ENCODE results near the gene THOC6. TPM values are rescaled to one million over a fixed set of nuclear protein-coding genes. Genes with fewer than 3 reads are reported as not detected.

THOC6 gene
- total and polyA plus RNA-seq, 4 donors: 10.8 to 14.8 (median 11.7) TPM

DNA sequence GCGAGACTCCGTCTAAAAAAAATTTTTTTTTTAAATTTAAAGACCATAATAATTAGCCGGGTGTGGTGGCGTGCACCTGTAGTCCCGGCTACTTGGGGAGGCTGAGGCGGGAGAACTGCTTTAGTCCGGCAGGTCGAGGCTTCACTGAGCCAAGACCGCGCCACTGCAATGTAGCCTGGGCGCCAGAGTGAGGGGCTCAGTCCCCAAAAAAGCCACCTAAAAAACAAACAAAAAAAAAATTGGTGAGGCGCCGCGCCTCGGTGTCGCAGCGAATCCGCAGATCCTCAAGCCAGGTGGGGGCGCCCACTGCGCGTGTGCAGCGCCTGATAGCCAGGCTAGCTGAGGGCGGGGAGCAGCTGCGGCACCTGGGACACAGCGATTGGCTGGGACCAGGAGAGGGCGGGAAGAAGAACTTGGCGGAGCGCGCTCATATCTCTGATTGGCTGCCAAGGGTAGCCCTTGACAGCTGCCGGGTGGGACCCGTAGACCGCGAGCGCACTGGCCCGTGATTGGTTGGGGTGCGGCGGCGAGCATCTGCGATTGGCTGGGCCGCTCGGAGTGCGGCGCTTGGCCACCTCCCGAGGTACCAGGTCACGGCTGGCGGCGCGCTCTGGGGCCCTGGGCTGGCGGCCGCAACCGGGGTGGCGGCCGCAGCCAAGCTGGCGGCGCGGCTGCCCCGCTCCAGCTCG lies 20.1 kb upstream of the THOC6 start (continued):
- peak; percentile 82 to 85 for TF ChIP-seq RAD21 (IDR thresholded peaks at IDR 0.05)
- peak; percentile 96 for TF ChIP-seq SP1 (IDR thresholded peaks at IDR 0.05)
- no peak for TF ChIP-seq EGR1 (IDR thresholded peaks at IDR 0.05; ENCODE audit: low read depth in 2 of 2)
- TF ChIP-seq HNF4G (IDR thresholded peaks at IDR 0.05): no peak
- TF ChIP-seq ATF3 (IDR thresholded peaks at IDR 0.05): no peak
- peak; percentile 47 for TF ChIP-seq YY1 (IDR thresholded peaks at IDR 0.05)
- no peak for TF ChIP-seq FOXA2 (IDR thresholded peaks at IDR 0.05)
- TF ChIP-seq GABPA (IDR thresholded peaks at IDR 0.05 in 1 of 2, conservative IDR thresholded peaks at IDR 0.05 in 1 of 2): peak in 1 of 2 donors; percentile 35
- no peak for TF ChIP-seq TAF1 (conservative IDR thresholded peaks at IDR 0.05)
- peak; percentile 50 for TF ChIP-seq CTCF (IDR thresholded peaks at IDR 0.05; ENCODE audit: low read depth, low read length, missing input control)

DNA sequence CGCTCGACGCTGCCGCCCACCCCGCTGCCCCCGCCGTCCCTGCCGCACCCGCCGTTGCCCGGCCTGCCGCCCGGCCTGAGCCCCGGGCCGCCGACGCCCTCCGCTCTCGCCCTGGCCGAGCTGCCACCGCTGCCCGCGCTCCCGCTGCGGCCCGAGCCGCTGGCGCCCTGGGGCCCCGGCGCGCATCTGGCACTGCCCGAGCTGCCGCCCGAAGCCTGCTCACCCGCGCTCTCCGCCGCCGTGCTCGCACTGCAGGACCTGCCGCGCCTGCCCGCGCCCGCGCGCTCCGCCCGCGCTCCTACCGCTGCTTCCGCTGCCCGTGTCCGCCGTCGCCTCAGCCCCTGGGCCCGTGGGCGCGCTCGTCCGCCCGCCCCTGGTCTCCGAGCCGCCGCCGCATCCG lies 19.5 kb upstream of the THOC6 start:
- WGBS: under 1% methylated on average over 66 of the region's 67 CpGs
- H3K9ac ChIP-seq (ENCODE audit: low read depth in 1 of 2, low read length in 2 of 2): no peak overlapping the region
- H3K27ac ChIP-seq (ENCODE audit: low read depth in 1 of 2, low read length in 2 of 2): no peak overlapping the region
- no peaks in the 10 kb centered on the region for H3K36me3 ChIP-seq (ENCODE audit: control insufficient read depth in 4 of 4, insufficient read depth in 3 of 4, low read depth in 1 of 4, low read length in 3 of 4)
- no peaks in the 10 kb centered on the region for H3K9me3 ChIP-seq (ENCODE audit: control insufficient read depth in 4 of 4, low read length in 3 of 4)
- TF ChIP-seq FOXA2 (IDR thresholded peaks at IDR 0.05) (no peak), EGR1 (IDR thresholded peaks at IDR 0.05; ENCODE audit: low read depth in 2 of 2) (no peak), ATF3 (IDR thresholded peaks at IDR 0.05) (no peak), SP1 (IDR thresholded peaks at IDR 0.05) (no peak), FOXA1 (IDR thresholded peaks at IDR 0.05) (no peak), NR2F2 (IDR thresholded peaks at IDR 0.05) (no peak), HNF4G (IDR thresholded peaks at IDR 0.05) (no peak)
- TF ChIP-seq, protein P1, sequence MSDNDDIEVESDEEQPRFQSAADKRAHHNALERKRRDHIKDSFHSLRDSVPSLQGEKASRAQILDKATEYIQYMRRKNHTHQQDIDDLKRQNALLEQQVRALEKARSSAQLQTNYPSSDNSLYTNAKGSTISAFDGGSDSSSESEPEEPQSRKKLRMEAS (IDR thresholded peaks at IDR 0.05): no peak
- DNase-seq (ENCODE audit: low spot score): no peak
- peaks cover 15 to 31% (median 25%) of the 10 kb centered on the region in 4 donors for H3K4me1 ChIP-seq (ENCODE audit: control insufficient read depth in 4 of 4, insufficient read depth in 4 of 4, low read length in 3 of 4)
- no peaks in the 10 kb centered on the region for H3K27me3 ChIP-seq (ENCODE audit: control insufficient read depth in 4 of 4, insufficient read depth in 4 of 4, low read length in 3 of 4)
- peak overlapping the region in 1 of 3 donors; percentile 69 for H3K4me3 ChIP-seq (ENCODE audit: low read depth in 1 of 3, low read length in 3 of 3)

DNA sequence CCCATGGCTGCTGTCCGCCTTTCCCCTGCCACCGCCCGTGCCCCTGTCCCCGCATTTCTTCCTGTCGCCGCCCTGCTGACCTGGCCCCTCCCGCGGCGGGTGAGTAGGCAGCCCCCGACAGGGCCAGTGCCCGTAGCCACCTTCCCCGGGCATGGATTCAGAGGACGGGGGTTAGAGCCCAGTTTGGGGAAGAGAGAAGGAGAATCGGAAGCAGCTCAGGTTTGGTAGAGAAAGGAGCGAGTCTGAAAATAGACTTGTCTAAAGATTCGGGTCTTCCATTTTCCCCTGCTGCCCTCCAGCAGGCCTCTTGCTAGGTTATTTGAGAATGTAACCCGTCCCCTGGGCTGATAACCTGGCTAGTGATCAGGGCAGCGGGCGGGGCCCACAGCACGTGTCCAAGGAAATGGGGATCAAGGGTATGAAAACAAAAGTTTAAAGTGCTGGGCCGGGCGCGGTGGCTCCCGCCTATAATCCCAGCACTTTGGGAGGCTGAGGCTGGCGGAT lies 19.0 kb upstream of the THOC6 start:
- Histone ChIP-seq H3K27ac (ENCODE audit: low read depth in 1 of 2, low read length in 2 of 2) (peak overlapping the region; percentile 78 to 90), H3K9ac (ENCODE audit: low read depth in 1 of 2, low read length in 2 of 2) (peak overlapping the region in 1 of 2 donors; percentile 75), H3K27me3 (ENCODE audit: control insufficient read depth in 4 of 4, insufficient read depth in 4 of 4, low read length in 3 of 4) (no peaks in the 10 kb centered on the region), H3K4me1 (ENCODE audit: control insufficient read depth in 4 of 4, insufficient read depth in 4 of 4, low read length in 3 of 4) (peaks cover 15 to 31% (median 25%) of the 10 kb centered on the region in 4 donors), H3K36me3 (ENCODE audit: control insufficient read depth in 4 of 4, insufficient read depth in 3 of 4, low read depth in 1 of 4, low read length in 3 of 4) (no peaks in the 10 kb centered on the region), H3K4me3 (ENCODE audit: low read depth in 1 of 3, low read length in 3 of 3) (peak overlapping the region in 2 of 3 donors; percentile 18 to 69), H3K9me3 (ENCODE audit: control insufficient read depth in 4 of 4, low read length in 3 of 4) (no peaks in the 10 kb centered on the region)
- TF ChIP-seq HNF4A (conservative IDR thresholded peaks at IDR 0.05): peak; percentile 12 to 34
- peak; percentile 31 for TF ChIP-seq SP1 (IDR thresholded peaks at IDR 0.05)
- TF ChIP-seq EGR1 (IDR thresholded peaks at IDR 0.05; ENCODE audit: low read depth in 2 of 2): peak in 1 of 2 donors; percentile 23
- peak; percentile 15 to 57 for TF ChIP-seq RXRA (IDR thresholded peaks at IDR 0.05)
- TF ChIP-seq FOXA2 (IDR thresholded peaks at IDR 0.05): no peak
- WGBS: 4% methylated on average over 25 of the region's 25 CpGs
- no peak for DNase-seq (ENCODE audit: low spot score)
